ENCODE measurements around the gene FNBP1. TPM values are rescaled to one million over a fixed set of nuclear protein-coding genes. Genes with fewer than 3 reads are reported as not detected.

FNBP1 gene
- total RNA-seq (ENCODE audit: low replicate concordance), result 44.4 and 57.9 TPM in 2 replicates

DNA sequence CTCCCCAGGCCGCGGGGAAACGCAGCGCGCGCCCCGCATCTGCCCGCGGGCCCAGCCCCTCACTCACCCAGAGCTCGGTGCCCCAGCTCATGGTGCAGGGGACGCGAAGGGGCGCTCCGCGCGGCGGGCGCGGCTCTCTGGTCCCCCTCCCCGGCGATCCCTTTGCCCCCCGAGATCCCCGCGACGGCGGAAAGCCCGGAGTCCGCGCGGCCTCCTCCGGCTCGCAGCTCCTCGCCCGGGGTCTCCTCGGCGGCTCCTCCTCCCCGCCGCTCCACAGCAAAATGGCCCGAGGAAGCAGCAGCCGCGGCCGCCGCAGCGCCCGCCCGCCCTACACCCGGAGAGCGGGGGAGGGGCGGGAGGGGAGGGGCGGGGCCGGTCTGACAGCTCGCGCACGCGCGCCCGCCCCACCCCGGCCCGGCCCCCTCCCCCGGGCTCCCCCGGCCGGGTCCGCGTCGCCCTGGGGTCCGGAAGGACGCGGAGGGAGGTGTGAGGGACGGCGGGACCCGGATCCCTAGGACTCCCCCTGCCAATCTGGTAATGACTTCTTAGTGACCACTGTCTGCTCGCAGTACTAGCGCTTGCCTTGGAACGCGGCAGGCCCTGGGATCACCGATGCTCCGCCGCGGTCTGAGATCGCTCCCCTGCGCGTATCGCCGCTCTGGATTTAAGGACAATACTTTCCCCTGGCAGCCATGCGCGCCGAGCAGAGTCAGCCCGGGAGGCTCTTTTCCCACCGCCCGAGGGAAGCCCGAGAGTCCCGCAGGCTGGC lies at the start of gene FNBP1:
TSS of gene FNBP1 (minus strand) at position 305 of the 769 bp plus-strand sequence. CDS start at position 91, 214 bp downstream.
- peak; percentile 76 for DNase-seq (ENCODE audit: low read depth)
- TF ChIP-seq, protein P1, sequence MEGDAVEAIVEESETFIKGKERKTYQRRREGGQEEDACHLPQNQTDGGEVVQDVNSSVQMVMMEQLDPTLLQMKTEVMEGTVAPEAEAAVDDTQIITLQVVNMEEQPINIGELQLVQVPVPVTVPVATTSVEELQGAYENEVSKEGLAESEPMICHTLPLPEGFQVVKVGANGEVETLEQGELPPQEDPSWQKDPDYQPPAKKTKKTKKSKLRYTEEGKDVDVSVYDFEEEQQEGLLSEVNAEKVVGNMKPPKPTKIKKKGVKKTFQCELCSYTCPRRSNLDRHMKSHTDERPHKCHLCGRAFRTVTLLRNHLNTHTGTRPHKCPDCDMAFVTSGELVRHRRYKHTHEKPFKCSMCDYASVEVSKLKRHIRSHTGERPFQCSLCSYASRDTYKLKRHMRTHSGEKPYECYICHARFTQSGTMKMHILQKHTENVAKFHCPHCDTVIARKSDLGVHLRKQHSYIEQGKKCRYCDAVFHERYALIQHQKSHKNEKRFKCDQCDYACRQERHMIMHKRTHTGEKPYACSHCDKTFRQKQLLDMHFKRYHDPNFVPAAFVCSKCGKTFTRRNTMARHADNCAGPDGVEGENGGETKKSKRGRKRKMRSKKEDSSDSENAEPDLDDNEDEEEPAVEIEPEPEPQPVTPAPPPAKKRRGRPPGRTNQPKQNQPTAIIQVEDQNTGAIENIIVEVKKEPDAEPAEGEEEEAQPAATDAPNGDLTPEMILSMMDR (IDR thresholded peaks at IDR 0.05; ENCODE audit: insufficient read depth, low read length), result no peak
- H3K4me3 ChIP-seq (ENCODE audit: low read depth, low read length), result peak within 1 kb of the TSS; percentile 92

DNA sequence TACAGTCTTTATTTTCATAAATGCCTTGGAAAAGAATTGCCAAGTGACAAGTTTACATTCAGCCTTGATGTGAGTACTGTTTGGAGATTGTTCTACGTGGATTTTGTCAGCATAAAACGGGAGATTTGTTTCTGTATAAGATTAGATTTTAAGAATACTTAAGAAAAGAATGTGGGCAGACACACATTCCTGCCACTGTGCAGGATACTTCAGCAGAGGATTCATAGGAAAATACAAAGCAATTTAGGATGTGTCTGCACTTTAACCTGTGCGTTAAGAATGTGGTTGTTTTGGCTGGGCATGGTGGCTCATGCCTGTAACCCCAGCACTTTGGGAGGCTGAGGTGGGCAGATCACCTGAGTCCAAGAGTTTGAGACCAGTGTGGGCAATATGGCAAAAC lies 47.9 kb upstream of the FNBP1 start:
- DNase-seq (ENCODE audit: low read depth), result no peak
- no peak overlapping the region for H3K4me3 ChIP-seq (ENCODE audit: low read depth, low read length)
- TF ChIP-seq, protein P1 (IDR thresholded peaks at IDR 0.05; ENCODE audit: insufficient read depth, low read length), result peak; percentile 20

DNA sequence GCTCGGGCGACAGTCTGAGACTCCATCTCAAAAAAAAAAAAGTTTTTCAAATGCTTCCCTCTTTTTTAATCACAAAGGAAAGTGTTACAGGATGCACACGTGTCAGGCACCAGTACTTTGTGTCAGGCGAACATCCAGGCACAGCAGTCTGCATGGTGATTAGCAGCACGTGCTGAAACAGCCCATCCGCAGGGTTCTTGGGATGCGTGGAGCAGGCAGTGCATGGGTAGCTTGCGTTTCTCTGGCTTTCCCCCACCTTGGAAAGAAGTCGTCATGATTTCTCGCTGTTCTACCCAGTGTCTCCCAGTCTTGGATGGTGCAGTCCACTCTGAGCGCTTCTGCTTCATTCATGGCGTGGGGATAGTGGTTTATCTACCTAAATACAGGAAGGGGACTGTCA lies 46.2 kb upstream of the FNBP1 start:
- TF ChIP-seq, protein P1 (IDR thresholded peaks at IDR 0.05; ENCODE audit: insufficient read depth, low read length), result no peak
- no peak for DNase-seq (ENCODE audit: low read depth)
- H3K4me3 ChIP-seq (ENCODE audit: low read depth, low read length), result no peak overlapping the region

DNA sequence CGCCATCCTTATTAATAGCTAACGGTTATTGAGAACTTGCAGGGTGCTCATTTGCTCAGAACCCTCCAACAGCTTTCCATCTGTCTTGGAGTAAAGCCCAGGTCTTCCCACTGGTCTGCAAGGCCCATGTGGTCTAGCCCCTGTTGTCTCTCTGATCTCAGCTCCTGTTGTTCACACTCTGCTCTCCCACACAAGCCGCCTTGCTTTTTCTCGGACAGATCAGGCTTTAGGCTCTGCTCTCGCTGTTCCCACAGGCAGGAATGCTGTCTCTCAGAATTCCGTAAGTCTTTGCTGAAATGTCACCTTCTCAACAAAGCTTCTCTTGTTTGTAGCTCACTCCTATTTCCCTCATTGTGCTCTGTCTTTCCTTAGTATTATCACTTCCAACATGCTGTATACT lies 45.1 kb upstream of the FNBP1 start:
- no peak for DNase-seq (ENCODE audit: low read depth)
- no peak overlapping the region for H3K4me3 ChIP-seq (ENCODE audit: low read depth, low read length)
- TF ChIP-seq, protein P1 (IDR thresholded peaks at IDR 0.05; ENCODE audit: insufficient read depth, low read length), result no peak

DNA sequence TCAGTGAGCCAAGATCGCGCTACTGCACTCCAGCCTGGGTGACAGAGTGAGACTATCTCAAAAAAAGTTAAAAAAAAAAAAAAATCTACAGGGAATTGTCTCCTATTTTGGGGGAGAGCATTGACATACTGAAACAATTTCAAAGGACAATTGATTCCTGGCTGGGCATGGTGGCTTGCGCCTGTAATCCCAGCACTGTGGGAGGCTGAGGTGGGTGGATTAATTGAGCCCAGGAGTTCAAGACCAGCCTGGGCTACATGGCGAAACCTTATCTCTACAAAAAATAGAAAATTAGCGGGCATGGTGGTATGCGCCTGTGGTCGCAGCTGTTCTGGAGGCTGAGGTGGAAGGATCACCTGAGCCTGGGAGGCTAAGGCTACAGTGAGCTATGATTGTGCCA lies 41.3 kb upstream of the FNBP1 start:
- no peak overlapping the region for H3K4me3 ChIP-seq (ENCODE audit: low read depth, low read length)
- TF ChIP-seq, protein P1 (IDR thresholded peaks at IDR 0.05; ENCODE audit: insufficient read depth, low read length), result no peak
- no peak for DNase-seq (ENCODE audit: low read depth)

DNA sequence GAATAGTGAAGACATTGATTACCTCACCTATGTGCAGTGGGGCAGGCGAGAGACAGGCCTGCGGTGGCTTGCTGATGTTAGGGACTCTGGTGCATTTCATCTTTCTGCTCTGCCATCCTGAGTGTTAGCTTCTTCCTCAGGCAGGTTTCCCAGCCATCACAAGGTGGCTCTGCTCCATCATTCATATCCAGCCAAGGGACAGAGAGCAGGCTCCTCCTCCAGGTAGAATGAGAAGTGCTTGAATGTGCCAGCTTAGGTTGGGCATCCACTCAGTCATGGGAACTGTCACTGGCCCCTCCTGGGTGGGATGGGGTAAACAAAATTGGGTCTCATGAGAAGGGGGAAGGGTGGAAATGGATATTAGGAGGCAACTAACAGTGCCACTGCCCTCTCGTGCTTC lies 35.6 kb upstream of the FNBP1 start:
- no peak overlapping the region for H3K4me3 ChIP-seq (ENCODE audit: low read depth, low read length)
- DNase-seq (ENCODE audit: low read depth), result no peak
- TF ChIP-seq, protein P1 (IDR thresholded peaks at IDR 0.05; ENCODE audit: insufficient read depth, low read length), result no peak
